GM19240 (cell line): ENCODE results near the gene WDR90.
A peak's percentile ranks its signal among the peaks of the same experiment; 100 is the strongest.

ENCODE experiments used
- DNase-seq: peaks from one replicate; pipeline ENCODE4 v3.0.0; 2011; ENCODE audit warnings: low spot score; ENCODE audit not compliant: insufficient read length

WDR90 gene

DNA sequence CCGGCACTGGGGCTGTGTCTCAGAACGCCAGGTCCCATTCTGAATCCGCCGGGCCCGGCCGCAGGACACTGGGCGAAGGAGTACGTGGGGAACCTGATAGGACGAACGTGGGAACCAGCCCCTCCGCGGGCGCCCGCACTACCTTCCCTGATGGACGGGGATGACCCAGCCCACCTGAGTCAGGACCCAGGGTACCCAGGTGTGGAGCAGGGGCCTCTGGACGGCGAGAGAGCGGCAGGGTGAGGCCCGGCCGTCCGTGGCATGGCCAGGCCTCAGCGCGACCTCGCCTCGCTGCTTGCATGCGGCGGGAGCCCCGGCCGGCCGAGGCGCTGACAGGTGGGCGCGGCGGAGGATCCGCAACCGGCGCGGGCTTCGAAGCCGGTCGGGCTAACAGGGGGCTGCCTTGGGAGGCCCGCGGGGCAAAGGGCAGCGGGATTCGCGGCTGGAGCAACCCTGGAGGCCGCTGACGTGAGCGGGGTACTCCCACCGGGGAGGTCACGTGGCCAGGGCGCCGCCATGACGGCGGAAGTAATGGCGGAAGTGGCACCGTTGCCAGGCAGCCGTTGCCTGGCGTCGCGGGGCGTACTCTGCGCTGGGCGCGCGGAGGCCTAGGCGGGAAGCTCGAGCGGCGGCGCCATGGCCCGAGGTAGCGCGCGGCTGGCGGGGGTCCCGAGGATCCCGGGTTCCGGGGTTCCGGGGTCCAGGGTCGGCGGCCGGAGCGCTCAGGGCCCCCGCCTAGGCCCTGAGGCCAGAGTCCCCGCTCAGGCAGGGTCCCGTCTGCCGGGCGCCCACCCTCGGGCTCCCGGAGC lies at the start of gene WDR90:
WDR90 (plus strand) TSS at position 585 of the 809 bp plus-strand sequence; CDS start at position 637, 52 bp downstream.
- peak; percentile 100 for DNase-seq

GRCh38 chr16:600781-601180 lies 48.4 kb upstream of the WDR90 start:
- DNase-seq, result no peak

DNA sequence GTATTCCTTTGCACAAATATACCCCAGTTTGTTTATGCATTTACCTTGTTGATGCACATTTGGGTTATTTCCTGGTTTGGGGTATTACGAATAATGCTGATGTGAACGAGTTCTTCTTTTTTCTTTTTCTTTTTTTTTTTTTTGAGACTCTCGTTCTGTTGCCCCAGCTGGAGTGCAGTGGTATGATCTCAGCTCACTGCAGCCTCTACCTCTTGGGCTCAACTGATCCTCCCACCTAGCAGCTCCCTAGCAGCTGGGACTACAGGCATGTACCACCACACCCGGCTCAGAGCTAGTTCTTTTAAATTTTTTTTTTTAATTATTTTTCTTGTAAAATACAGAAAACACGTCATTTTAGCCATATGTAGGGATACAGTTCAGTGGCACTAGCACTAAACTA lies 45.2 kb upstream of the WDR90 start:
- no peak for DNase-seq

DNA sequence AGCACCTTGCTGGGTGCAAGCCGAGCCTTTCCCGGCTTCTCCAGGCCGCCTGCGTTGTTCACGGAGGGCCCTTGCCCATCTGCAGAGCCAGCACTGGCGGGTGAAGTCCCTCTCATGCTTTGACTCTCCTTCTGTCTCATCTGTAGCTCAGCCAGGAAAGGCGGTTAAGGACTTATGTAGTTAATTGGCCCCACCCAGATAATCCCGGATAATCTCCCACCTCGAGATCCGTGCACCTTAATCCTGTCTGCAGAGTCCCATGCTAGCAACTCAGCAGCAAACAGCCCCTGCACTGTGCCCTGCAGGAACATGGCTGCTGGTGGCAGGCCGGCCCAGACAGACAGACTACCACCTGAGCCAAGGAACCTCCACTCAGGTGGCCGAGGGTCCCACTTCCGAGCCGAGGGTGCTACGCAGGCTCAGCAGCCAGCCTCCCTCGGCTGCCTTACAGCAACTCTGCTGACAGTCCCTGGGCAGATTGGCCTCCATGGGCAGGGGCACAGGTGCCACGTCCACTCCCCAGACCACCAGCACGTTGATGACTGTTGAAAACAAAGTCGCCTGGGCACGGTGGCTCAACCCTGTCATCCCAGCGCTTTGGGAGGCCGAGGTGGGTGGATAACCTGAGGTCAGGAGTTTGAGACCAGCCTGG lies 42.4 kb upstream of the WDR90 start:
- DNase-seq, result no peak

DNA sequence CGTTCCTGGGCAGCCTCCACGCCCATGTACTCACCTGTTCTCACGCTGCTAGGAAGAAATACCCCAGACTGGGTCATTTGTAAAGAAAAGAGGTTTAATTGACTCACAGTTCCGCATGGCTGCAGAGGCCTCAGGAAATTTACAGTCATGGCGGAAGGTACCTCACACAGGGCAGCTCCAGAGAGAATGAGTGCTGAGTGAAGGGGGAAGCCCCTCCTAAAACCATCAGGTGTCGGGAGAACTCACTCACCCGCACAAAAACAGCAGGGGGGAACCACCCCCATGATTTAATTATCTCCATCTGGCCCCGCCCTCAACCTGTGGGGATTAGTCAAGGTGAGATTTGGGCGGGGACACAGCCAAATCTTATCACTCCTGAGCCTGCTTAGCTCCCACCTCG lies 41.1 kb upstream of the WDR90 start:
- no peak for DNase-seq

DNA sequence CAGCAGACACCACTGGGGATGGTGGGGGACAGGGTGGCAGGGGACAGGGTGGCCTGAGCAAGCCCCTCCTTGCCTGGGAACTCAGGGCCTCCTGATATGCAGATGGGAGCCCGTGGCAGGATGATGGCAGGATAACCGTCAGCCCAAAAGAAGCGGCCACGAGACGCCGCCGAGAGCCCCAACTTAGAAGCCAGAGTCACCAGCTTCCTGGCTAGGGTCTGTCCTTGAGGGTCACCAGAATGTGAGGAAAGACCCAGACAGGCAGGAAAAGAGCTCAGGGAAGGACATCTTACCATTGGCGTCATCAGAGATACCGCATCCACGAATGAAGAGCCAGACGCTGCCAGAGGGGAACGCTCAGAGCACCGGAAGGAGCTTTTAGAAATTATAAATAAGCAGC lies 39.8 kb upstream of the WDR90 start:
- DNase-seq, result no peak

DNA sequence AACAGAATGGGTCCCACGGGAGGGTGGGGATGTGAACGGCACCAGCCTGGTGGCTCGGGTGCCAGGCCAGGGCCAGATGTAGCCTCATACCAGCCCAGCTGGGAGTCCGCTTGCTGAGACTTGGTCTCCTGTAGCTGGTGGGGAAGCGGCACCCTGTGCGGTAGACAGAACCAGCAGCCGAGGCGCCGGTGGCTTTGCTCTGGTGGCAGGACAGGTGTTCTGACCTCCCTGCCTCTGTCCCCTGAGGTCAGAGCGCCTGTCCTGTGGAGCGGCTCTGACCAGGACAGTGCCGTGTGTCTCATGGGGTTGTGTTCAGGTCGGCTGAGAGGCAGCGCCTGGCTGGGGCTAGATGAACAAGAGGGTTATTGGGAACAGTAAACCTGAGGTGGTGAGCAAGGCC lies 39.2 kb upstream of the WDR90 start:
- no peak for DNase-seq

DNA sequence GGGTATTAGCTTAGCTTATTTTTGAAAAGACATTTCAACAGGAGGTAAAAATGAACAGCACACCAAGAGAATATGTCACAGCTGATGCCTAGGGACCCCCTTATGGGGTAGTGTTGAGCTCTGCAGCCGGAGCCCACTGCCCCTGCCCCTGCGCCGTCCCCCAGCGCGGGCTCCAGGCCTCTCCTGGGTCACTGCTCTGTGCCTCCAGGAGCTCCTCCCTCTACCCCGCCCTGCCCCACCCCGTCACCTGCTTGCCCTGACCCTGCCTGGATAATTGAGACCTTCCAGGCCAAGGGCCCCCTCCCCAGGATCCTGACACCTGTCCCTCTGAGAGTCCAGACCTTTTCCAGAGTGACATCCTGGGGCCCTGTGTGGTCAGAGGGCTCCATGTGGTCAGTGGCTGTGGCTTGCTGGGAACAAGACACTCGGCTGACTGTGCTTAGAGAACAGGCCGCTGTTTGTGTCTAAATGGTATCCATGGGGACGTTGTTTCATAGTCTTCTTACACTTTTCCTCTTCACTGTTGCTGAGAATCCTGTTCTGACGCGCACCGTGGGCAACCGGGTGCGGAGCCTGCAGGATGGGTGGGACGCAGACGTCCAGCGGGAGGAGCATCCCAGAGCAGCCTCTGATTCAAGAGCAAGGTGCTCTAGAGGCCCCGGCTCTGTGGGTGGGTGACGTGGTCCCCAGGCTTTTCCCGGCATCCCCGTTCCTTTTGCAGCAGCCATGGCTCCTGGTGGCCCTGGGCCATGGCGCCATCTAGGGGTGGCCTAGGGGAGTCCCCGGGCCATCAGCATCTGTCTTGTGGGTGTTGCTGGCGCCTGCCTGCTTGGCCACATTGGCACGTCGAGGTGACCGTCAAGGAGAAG lies 38.4 kb upstream of the WDR90 start:
- DNase-seq, result no peak

DNA sequence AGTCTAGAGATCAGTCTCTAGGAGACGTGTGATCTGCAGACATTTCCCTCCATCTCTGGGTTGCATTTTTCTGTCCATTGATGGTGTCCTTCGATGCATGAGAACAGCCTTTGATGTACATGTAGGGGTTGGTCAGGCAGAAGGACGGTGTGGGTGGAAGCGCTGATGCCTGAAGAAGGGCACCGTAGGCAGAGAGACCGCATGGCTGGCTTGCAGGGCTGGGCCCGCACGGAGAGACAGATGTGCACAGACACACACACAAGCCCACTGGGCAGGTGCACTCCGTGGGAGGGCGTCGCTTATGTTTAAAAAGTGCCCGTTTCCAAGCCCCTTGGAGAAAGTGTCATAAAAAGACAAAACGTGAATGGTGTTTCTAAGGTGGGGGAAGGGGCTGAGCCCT lies 34.0 kb upstream of the WDR90 start:
- DNase-seq, result no peak

DNA sequence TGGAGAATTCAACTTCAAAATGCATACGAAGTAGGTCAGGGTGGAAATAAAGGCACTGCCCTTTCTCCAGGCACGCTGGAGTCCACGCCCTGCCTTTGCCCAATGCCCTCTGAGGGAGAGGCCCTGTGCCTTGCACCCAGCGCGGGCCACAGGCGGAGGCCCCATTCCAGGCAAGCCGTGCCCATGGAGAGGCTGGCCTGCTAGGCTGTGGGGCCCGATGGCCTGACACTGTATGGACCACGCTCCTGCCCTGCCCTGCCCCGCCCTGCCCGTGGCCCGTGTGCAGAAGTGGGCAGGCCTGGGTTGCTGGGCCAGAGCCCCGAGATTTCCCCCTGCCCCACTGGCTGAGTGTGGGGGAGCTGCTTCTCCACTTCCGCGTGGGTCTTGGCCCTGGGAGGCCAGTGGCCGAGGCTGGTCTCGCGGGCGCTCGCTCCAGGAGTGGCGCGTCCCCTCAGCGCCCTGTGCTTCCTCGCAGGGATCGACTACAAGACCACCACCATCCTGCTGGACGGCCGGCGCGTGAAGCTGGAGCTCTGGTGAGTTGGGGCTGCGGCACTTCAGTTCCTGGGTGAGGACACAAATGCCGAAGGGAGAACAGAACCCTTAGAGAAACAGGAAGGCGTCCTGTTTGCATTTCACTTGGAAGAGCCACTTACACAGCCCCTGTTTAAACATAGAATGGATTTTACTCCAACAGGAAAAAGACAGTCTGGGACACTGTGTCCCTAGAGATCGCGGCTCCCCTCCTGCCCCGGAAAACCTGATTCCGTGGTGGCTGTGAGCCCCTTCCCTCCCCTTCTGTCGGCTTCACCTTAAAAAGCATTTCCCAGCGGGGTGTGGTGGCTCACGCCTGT lies 32.2 kb upstream of the WDR90 start:
- no peak for DNase-seq

DNA sequence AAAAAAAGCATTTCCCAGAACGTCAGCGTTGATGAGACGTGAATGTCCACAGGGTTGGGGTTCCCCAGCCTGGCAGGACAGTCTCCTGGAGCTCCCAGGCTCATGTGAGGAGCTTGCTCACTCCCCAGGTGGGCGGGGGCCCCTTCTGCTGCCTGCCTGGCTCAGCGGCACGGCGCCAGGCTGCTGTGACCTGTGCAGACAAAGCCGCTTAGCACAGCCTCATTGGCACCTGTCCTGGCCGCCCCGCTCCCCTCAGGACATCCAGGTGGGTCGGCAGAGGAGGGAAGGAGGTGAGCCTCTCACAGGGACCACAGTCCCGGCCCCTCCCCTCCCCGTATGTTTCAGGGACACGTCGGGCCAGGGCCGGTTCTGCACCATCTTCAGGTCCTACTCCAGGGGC lies 31.3 kb upstream of the WDR90 start:
- no peak for DNase-seq

DNA sequence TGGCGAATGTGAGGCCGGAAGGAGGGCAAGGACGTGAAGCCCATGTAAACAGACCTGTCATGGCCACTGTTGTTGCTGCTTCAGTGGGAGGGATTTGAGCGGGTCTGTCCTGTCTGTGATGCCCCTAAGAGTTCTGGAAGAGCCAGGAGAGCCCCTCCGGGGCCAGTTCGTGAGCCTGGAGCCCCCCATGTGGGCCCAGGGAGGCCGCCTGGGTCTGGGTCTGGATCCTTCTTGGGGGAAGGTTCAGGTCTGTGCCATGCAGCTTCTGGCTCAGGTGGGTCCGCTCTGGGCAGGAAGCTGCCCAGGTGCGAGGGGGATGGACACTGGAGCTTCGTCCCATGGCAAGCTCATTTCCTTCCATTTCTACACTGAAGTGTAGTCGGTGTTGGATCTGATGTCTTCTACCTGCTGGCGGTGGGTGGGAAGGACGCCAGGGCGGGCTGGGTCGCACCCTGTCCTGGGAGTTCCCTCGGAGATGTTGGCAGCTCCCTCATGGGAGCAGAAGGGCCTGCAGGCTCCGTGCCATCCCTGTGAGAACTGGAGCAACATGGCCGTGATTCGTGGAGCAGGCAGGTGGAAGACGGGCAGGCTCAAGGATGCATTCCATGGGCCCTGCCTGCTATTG lies 29.6 kb upstream of the WDR90 start:
- no peak for DNase-seq

GRCh38 chr16:620700-621525 lies 28.3 kb upstream of the WDR90 start:
- DNase-seq, result no peak

DNA sequence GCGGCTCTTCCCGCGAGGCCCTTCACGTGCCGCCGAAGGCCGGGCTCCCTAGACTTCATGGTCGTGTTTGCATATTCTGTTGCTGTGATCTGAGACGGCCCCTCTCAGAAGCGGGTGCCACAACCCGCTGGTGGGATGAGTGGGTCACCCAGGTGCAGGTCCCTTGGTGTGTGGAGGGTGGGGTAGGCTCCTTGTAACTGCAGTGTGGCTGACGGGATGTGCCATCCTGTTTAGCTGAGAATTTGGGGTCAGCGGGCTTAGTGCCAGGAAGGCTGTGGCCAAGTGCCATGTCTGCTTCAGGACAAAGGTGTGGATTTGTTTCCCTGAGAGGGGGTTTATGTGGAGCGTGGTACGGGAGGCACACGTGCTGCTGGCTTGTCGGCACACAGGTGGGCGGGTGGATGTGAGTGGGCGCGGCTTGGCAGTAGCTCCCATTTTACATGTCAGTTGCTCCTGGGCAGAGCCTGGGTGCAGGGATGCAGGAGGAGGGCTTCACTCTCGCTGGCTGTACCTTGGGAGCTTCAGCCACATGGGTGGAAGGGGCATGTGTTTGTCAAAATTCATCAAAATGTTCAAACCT lies 27.5 kb upstream of the WDR90 start:
- DNase-seq, result no peak

DNA sequence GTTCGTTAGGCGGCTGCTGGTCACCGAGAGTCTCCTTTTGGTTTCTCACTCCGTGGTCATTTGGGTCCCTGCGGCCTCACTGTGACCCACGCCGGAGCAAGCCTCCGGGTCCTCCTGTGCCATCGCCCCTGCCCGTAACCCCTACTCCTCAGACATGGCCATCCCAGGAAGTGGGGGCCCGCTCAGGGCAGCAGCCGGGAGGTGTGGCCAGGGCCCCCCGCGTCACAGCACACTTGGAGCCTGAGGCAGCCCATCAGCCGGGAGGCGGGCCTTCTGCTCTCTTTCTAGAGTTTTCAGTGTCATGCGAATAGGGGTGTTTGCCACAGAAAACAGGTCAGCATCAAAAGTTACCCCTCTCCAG lies 26.3 kb upstream of the WDR90 start:
- DNase-seq, result no peak

GRCh38 chr16:624526-625070 lies 24.6 kb upstream of the WDR90 start:
- no peak for DNase-seq

GRCh38 chr16:625117-625976 lies 23.8 kb upstream of the WDR90 start:
- no peak for DNase-seq
